Fibroblast of lung (primary cell): ENCODE results near the gene ANKRD26. TPM values are rescaled to one million over a fixed set of nuclear protein-coding genes. Genes with fewer than 3 reads are reported as not detected.

Experiments used
- DNase-seq, 2 donors: peaks; one replicate each; pipeline versions ENCODE4 v3.0.0 to v3.0.0-alpha.2; 2010; ENCODE audit warnings: low read depth in 2 of 2
- H2AFZ ChIP-seq: 2 replicates; pipeline ENCODE4 v1.5.1; 2012; ENCODE audit warnings: low read length, control low read depth, inconsistent platforms
- H3K27ac ChIP-seq: 2 replicates; pipeline ENCODE4 v1.5.1; 2011; ENCODE audit warnings: low read length, control low read depth; ENCODE audit not compliant: insufficient read depth
- H3K27me3 ChIP-seq: 2 replicates; pipeline ENCODE4 v1.5.1; 2011; ENCODE audit warnings: mild to moderate bottlenecking, low read length; ENCODE audit not compliant: control insufficient read depth, insufficient read depth
- H3K36me3 ChIP-seq: 2 replicates; pipeline ENCODE4 v1.5.1; 2011; ENCODE audit warnings: low read length; ENCODE audit not compliant: control insufficient read depth, insufficient read depth
- H3K4me1 ChIP-seq: 2 replicates; pipeline ENCODE4 v1.5.1; 2011; ENCODE audit warnings: low read length; ENCODE audit not compliant: control insufficient read depth, insufficient read depth; ENCODE audit errors: extremely low read depth
- H3K4me2 ChIP-seq: 2 replicates; pipeline ENCODE4 v1.5.1; 2011; ENCODE audit warnings: low read length, control low read depth; ENCODE audit not compliant: insufficient read depth; ENCODE audit errors: extremely low read depth
- H3K4me3 ChIP-seq, 4 experiments: fragments of 200-600 bp in 1 of 4; sonication (generic) in 1 of 4; replicated peaks in 1 of 4; 2 replicates each; pipeline ENCODE4 v1.5.1; 2011 to 2016; ENCODE audit warnings: low read length in 4 of 4, low read depth in 3 of 4, mild to moderate bottlenecking in 3 of 4, control low read depth in 2 of 4, inconsistent platforms in 1 of 4, mixed read lengths in 1 of 4; ENCODE audit not compliant: insufficient read depth in 1 of 4; ENCODE audit errors: control extremely low read depth in 1 of 4
- H3K79me2 ChIP-seq: 2 replicates; pipeline ENCODE4 v1.5.1; 2012; ENCODE audit warnings: mild to moderate bottlenecking, low read length, inconsistent platforms; ENCODE audit not compliant: control insufficient read depth, insufficient read depth
- H3K9ac ChIP-seq: 2 replicates; pipeline ENCODE4 v1.5.1; 2011; ENCODE audit warnings: mild to moderate bottlenecking, low read length, control low read depth; ENCODE audit not compliant: insufficient read depth
- H3K9me3 ChIP-seq: 2 replicates; pipeline ENCODE4 v1.5.1; 2012; ENCODE audit warnings: low read depth, low read length; ENCODE audit not compliant: control insufficient read depth, insufficient read depth
- H4K20me1 ChIP-seq: 2 replicates; pipeline ENCODE4 v1.5.1; 2011; ENCODE audit warnings: low read length; ENCODE audit not compliant: control insufficient read depth, insufficient read depth; ENCODE audit errors: extremely low read depth
- CTCF ChIP-seq, 2 donors: IDR thresholded peaks in 1 of 2; conservative IDR thresholded peaks in 1 of 2; 1 replicate in 1 of 2; 2 replicates in 1 of 2; pipeline ENCODE4 v1.5.1; 2011 to 2012; ENCODE audit warnings: low read length in 2 of 2, control low read depth in 1 of 2, inconsistent platforms in 1 of 2, low read depth in 1 of 2, mild to moderate bottlenecking in 1 of 2
- EZH2 ChIP-seq: IDR thresholded peaks from 2 replicates; pipeline ENCODE4 v1.5.1; 2012; ENCODE audit warnings: low read length, control low read depth, mild to moderate bottlenecking; ENCODE audit errors: missing control alignments
- polyA plus RNA-seq, 2 donors: library from polyadenylated mRNA; depleted of rRNA in 1 of 2; stranded (reverse) in 1 of 2; unstranded in 1 of 2; fragments of >200 nt; gene quantifications; 2 replicates each; pipeline ENCODE4 v1.2.1, GENCODE V29; 2011 to 2012; ENCODE audit warnings: missing spikeins in 1 of 2
- total RNA-seq: library from RNA; depleted of rRNA; stranded (reverse); fragments of >200 nt; gene quantifications from 2 replicates; pipeline ENCODE4 v1.2.1, GENCODE V29; 2014

Gene ANKRD26
- total and polyA plus RNA-seq, 2 donors (not counting 1 experiment from before 2014, with no cell fraction given) = 1.9 to 11.7 TPM

GRCh38 chr10:26987851-26988250 is 112.4 kb downstream of the ANKRD26 start:
- no peaks in the 10 kb centered on the region for H4K20me1 ChIP-seq
- H3K4me3 ChIP-seq = no peak overlapping the region
- DNase-seq = no peak
- no peak overlapping the region for H2AFZ ChIP-seq
- H3K27ac ChIP-seq = no peak overlapping the region
- no peak for TF ChIP-seq EZH2
- TF ChIP-seq CTCF (conservative IDR thresholded peaks at IDR 0.05 in 1 of 2, IDR thresholded peaks at IDR 0.05 in 1 of 2; ENCODE audit: low read depth in 1 of 2, low read length in 2 of 2) = no peak
- no peaks in the 10 kb centered on the region for H3K4me1 ChIP-seq
- no peak overlapping the region for H3K9ac ChIP-seq
- no peaks in the 10 kb centered on the region for H3K27me3 ChIP-seq
- H3K4me2 ChIP-seq = no peak overlapping the region
- H3K9me3 ChIP-seq = no peaks in the 10 kb centered on the region
- H3K79me2 ChIP-seq = no peaks in the 10 kb centered on the region
- H3K36me3 ChIP-seq = no peaks in the 10 kb centered on the region

DNA sequence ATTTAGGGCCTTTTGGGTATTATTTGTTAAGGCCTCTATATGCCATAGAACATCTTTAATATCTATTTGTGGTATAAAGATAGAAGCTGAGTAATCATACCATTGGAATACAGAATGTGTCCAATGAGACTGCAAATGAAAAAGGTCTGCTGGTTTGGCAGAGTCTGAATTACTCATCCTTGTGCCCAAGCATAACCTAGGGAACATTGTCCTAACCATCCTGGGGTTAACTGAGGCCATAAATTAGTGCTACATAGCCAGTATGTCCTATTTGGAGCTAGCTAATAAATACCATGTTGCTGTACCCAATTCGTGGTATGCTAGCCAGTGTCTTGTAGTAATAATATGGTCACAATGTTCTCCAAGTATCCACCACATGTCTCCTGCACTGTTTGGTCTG is 117.1 kb downstream of the ANKRD26 start:
- TF ChIP-seq EZH2 (no peak), CTCF (conservative IDR thresholded peaks at IDR 0.05 in 1 of 2, IDR thresholded peaks at IDR 0.05 in 1 of 2; ENCODE audit: low read depth in 1 of 2, low read length in 2 of 2) (no peak)
- Histone ChIP-seq H4K20me1 (no peaks in the 10 kb centered on the region), H3K27me3 (no peaks in the 10 kb centered on the region), H2AFZ (no peak overlapping the region), H3K9me3 (no peaks in the 10 kb centered on the region), H3K4me2 (no peak overlapping the region), H3K9ac (no peak overlapping the region), H3K4me1 (no peaks in the 10 kb centered on the region), H3K27ac (no peak overlapping the region), H3K79me2 (no peaks in the 10 kb centered on the region), H3K4me3 (no peak overlapping the region), H3K36me3 (no peaks in the 10 kb centered on the region)
- DNase-seq = no peak

- Histone ChIP-seq H3K27ac (no peak overlapping the region), H4K20me1 (no peaks in the 10 kb centered on the region), H3K9me3 (no peaks in the 10 kb centered on the region), H3K4me2 (no peak overlapping the region), H3K36me3 (no peaks in the 10 kb centered on the region), H3K9ac (no peak overlapping the region), H3K79me2 (no peaks in the 10 kb centered on the region), H3K4me1 (no peaks in the 10 kb centered on the region), H3K27me3 (no peaks in the 10 kb centered on the region), H2AFZ (no peak overlapping the region), H3K4me3 (no peak overlapping the region)
- TF ChIP-seq CTCF (conservative IDR thresholded peaks at IDR 0.05 in 1 of 2, IDR thresholded peaks at IDR 0.05 in 1 of 2; ENCODE audit: low read depth in 1 of 2, low read length in 2 of 2) = no peak
- no peak for TF ChIP-seq EZH2
- no peak for DNase-seq
These were observed 118.2 kb downstream of the ANKRD26 start for GRCh38 chr10:26982058-26982457.
